Effector CD8-positive, alpha-beta T cell (primary cell): ENCODE data around the gene ADARB1.
A peak's percentile ranks its signal among the peaks of the same experiment; 100 is the strongest.
"Not testable (repeated sequence)": the region's sequence is repeated elsewhere in the genome, so short reads cannot be mapped to it uniquely, and the experiment has no call there.

Experiments
- DNase-seq: peaks from one replicate; lab custom pipeline; 2025; lab: John Stamatoyannopoulos, UW

Gene ADARB1

DNA sequence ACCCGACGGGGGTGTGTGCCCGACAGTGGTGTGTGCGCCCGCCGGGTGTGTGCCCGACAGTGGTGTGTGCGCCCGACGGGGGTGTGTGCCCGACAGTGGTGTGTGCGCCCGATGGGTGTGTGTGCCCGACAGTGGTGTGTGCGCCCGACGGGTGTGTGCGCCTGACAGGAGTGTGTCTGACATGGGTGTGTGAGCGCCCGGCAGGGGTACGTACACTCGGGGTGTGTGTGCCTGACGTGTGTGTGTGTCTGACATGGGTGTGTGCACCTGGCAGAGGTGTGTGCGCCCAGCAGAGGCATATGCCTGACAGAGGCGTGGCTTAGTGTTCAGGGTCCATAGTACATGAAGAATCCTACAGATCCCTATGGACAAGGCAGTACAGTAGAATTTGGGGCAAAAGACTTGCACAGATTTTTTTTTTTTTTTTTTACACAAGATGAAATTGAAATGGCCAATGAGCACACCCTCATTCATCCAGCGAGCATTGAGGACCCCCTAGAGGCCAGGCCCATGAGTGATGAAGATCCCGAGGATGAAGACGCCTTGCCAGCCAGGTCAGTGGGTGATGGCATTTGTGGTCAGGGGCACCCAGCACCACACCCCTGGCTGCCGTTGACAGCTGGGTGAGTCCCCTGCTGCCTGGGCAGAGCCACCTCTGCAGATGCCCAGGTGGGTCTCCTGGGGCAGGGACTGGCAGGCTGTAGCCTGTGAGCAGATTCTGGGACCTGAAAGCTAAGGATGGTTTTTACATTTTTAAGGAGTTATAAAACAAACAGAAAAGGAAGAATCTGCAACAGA is 60.1 kb downstream of the ADARB1 start:
- no peak for DNase-seq

DNA sequence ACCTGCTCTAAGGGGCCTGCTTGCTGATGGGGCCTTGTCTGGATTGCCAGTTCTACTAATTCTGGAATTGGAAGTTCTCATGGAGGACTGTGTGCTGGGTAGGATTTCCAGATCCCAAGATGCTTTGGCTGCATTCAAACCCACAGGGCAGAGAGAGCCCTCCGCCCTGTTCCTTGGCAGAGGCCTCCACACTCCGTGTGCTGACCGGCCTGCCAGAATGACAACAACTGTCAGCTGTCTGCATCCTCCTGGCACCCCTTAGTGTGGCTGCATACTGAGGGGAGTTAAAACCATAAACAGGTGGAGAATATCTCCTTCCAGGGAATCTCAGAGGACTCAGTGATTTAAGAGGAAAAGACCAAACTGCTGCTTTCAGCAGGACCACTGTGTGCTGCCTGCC is 60.7 kb downstream of the ADARB1 start:
- no peak for DNase-seq

DNA sequence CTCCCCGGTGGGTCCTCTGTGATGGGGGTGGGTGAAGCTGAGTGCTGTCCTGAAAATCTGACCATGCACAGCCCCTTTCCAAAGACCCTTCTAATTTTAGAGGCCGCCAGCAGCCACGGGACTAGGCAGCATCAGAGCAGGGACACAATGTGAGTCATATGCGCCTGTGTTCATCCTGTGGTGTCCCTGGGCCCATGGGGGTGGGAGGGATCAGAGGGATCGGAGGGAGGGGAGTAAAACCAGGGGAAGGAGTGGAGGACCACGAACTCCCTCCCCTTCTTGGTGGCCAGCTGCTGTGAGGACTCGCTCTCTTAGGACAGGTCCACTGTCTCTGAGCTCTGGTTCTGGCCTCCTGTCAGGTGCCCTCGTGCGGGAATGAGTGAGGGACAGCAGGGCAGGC is 61.5 kb downstream of the ADARB1 start:
- no peak for DNase-seq

DNA sequence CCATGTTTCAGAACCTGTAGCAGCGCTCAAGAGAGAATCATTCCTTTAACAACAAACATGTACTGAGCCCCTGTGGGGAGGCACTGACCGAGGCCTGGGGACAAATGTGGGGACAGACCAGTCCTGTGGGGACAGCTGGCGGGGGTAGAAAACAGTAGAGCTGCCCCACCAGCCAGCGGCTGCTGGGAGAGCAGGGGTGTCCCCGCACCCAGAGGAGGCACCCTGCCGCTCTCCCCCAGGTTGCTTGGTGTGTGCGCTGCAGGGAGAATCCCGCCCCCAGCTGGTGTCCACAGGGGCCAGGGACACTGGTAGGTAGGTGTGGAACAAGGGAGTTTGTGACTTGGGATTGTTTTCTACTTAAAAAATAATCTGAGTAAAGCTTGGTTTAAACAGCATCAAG is 62.1 kb downstream of the ADARB1 start:
- no peak for DNase-seq

DNA sequence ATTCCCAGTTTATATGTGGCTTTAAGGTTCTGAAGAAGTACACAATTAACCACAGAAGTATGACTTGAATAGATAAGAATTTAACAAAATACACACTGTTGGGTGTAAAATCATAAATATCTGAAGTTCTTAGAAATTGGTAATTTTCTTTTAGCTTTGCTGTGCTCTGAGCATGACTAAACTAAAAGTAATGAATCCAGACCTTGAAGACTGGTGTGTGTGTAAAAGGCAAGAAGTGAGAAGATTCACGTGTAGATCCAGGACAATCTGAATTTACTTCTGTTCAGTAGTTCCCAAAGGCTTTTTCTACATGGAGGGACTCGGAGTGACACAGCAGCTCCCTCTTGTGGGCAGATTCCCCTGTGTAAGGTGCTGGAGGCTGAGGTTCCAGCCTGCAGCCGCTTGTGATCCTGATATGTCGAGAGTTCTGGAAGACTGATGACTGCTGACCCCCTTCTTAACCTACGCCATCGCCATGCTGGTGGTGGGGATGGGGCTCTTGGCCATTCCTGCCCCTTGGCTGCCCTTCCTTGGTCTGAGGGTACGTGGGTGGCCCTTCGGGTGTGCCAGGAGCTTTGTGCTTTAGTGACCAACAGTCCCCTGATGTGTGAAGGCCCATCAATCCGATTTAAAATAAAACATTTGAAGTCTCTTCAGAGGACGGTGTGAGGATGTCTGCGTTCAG is 62.7 kb downstream of the ADARB1 start:
- DNase-seq, result peak; percentile 28

DNA sequence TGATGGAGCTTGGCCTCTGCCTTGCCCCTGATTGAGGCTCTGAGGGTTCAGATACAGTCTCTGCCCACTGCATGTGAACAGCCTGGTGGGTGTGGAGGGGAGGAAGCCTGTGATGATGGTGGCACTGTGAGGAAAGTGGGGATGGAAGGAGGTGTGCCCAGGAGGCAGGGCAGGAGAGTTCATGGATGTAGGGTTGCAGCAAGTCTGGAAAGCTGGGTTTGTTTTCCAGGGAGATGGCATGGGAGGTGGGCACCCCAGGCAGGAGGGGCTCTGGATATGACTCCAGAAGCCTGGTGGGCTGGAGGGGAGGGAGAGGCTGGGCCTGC is 63.2 kb downstream of the ADARB1 start:
- no peak for DNase-seq

DNA sequence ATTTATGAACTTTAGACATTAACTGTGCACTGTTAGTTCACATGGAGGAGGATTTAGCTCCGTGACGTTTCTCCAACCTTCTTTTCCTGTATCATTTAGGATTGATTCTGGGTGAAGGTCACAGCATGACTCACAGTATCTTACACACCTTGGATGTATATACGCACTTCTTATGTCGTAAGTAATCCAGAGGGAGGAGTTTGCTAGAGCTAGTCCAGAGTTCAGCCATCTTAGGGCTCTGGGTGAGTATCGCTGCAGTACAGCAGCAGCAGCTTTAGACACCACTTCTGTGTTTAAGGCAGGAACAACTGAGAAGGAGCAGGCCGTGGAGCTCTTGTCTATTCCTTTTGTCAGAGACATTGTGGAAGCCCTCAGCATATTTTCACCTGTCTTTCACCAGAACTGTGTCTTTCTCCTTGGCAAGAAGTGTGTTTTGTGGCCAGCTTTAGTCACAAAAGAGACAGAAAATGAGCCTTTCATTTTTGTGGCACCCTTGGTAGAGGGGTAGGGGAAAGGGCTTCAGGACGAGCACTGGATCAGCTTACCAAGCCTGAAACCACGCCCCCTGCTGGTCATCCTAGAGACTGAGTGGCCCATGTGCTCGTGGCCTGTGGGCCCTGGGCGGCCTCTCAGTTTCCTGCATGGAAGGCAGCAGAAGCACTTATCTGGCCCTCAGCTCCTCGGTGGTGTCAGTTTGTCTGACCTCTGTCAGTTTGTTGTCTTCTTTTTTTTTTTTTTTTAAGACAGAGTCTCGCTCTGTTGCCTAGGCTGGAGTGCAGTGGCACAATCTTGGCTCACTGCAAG is 64.0 kb downstream of the ADARB1 start:
- peak; percentile 57 for DNase-seq

DNA sequence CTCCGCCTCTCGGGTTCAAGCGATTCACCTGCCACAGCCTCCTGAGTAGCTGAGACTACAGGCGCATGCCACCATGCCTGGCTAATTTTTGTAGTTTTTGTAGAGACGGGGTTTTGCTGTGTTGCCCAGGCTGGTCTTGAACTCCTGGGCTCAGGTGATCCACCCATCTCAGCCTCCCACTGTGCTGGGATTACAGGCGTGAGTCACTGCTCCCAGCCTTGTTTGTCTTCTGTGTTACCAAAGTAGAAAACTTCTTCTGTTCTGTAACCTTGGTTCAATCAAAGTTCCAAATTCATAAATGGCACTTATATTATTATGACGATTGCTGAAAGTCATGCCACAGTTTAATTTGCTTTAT is 64.6 kb downstream of the ADARB1 start:
- DNase-seq, result not testable (repeated sequence)

DNA sequence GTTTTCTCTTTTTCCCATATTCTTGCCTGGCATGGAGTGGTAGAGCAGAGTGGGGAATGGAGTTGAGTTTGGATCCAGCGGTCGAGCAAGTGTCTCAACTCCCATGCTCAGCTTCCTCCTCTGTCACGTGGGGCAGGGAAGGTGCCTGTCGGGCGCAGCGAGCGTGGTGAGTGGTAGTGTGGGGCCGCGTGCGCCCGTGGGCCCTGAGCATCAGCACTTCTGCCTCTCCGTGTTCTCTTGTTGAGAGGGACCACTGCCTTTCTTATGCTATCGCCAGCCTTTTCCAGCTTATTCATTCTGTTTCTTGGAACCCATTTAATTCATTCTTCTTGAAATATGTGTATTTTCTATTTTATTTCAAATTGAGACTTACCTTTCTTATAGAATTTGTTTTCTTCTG is 65.1 kb downstream of the ADARB1 start:
- no peak for DNase-seq

DNA sequence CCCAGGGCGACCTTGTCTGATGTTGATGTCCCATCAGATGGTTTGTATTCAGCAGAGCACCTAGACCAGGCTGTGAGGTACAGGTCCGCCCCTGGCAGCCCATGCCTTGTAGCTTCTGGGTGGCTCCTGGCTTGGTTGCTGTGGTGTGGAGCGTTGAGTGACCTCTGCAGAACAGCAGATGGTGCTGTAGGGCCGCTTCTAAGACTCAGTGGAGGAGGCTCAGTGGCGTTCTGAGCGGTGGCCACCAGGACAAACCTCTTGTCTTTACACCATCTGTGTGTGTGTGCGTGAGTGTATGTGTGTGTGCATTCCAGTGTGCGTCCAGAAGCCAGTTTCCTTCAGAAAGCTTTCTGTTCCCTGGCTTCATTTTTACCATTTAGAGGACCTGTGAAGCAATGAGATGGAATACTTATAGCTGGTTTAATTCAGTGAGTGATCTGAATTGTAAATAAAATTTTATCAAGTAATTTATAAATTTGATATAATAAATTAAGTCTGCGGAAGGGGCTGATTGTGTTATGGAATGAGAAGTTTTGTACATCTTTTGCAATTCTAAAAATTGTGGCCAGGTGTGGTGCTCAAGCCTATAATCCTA is 66.1 kb downstream of the ADARB1 start:
- DNase-seq, result no peak

DNA sequence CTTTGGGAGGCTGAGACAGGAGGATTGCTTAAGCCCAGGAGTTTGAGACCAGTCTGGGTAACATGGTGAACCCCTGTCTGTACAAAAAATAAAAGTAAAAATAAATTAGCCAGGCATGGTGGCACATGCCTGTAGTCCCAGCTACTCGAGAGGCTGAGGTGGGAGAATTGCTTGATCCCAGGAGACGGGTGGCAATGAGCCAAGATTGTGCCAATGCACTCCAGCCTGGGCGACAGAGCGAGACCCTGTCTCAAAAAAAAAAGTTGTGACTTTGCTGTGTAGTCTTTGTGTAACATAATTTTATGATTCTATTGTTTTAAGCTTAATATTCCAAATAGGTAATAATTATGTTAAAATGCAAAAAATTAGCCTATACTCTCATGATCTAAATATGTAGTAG is 66.6 kb downstream of the ADARB1 start:
- DNase-seq, result not testable (repeated sequence)

DNA sequence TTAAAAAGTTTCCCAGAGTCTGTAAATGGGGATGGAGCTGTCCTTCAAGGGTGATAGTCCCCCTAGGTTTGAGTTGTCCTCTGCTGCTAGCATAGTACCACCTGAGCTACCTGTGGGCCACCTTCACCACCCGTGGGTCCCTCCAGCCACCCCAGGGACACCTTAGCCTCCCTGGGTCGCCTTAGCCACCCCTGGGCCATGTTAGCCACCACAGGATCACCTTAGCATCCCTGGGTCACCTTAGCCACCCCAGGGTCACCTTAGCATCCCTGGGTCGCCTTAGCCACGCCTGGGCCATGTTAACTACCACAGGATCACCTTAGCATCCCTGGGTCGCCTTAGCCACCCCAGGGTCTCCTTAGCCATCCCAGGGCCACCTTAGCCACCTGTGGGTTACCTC is 67.1 kb downstream of the ADARB1 start:
- no peak for DNase-seq

DNA sequence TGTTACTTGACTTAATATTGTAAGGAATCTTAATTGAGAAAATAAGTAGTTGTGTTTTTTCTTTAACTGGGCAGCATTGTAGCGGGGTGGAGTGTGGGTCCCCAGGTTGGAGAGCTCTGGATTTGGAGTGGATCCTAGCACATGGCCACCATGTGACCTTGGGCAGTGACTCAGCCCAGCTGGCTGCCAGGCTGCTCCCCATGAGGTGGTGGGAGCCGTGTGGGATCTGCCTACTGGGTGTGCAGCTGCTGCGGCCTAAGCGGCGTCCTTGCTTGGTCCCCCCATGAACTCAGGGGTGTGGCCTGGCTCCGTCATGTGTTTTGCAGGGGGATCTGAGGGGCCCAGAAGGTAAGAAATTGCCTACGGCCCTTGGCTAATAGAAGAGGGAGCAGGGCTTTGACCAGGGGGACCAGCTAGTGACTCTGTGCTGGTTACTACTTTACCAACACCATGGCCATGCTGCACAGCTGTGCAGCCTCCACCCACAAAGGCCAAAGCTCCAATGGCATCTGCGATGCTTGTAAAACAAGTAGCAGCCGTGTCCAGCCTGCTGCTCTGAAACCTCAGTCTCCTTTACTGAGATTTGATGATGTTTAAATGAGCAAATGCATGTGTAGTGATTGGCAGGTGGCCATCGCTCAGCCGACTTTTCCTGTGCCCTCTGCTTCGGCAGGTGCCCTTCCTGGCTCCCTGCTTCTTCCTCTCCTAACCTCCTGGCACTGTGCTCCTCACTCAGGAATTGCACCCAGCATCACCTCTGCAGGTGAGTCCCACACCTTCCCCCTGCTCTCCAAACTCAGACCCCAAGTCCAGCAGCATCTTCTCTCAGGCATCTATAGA is 68.3 kb downstream of the ADARB1 start:
- DNase-seq, result no peak

DNA sequence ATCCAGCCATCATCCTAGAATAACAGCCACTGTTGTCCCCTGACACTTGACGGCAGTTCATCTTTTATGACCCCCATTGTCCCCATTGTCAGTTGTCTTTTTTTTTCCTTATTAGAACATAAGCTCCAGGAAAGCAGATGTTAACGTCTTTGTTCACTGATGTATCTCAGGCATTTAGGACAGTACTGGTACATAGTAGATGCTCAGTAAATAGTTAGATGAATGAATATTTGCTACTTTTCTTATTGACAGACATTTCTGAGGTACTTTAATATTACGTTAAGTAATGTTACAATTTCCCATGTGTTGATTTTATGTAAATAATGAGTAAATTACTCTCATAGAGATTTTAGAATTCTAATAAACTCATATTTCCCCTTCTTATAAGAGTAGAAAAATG is 69.5 kb downstream of the ADARB1 start:
- DNase-seq, result no peak

DNA sequence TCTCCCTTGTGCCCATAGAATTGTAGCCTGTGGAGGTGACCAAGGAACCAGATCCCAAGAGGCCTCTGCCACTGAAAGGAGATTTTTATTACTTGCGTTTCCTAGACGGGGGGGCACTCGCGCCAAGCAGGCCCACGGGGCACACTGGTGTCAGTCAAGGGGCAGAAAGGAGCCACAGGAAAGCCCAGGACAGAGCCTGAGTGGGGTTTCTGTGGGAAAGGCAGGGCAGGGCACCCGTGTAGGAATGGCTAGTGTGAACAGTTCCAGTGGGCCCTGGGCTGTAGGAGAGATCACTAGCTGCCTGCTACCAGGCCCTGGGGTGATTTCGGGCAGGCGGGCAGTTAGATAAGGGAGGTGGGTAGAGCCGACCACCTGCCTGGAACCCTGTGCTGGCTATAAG is 70.8 kb downstream of the ADARB1 start:
- DNase-seq, result no peak

DNA sequence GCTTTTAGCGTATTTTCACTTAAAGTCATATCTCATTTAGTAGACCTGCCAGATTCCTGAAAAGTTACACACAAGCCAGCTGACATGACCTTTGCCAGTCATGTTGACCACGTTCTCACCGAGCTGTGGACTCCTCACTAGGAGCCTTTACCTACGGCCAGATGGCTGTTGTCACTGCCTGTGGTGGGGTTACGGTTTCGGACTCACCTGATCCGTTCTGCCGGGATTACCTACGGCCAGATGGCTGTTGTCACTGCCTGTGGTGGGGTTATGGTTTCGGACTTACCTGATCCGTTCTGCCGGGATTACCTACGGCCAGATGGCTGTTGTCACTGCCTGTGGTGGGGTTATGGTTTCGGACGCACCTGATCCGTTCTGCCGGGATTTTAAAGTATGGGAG is 71.5 kb downstream of the ADARB1 start:
- not testable (repeated sequence) for DNase-seq

DNA sequence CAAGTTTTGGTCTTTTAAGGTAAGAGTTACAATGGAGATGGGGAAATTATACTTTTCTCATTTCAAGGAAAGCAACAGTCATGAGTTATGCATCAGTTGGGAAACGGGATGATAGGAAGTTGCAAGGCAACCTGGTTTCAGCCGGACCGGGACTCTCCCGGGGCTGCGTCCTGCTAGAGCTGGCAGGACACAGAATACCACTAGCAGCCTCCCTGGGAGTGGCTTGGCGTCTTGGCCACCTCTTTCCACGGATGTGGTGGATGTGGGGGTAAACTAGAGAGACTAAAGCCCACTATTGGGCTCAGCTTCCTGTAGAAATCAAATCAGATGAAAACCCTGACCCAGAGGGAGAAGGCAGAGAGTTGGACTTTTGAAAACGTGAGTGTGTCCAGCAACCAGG is 71.9 kb downstream of the ADARB1 start:
- DNase-seq, result no peak

DNA sequence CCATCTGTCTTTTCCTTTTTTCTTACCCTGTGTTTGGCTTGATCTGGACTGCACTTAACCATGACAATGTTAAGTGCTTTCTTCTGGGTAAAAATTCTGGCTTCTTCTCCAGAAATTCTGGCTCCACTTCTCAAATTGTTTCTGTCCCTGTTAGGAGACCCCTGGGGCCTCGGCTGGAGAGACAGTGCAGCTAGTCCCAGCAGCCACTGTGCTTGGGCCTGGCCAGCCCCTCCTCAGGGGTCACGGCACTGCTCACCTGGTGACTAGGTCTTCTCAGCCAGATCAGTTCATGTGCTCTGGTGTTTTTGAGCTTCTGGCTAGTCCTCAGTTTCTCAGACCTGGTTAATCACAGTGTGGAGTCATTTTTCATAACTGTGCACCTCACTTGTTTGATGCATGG is 72.4 kb downstream of the ADARB1 start:
- DNase-seq, result no peak

DNA sequence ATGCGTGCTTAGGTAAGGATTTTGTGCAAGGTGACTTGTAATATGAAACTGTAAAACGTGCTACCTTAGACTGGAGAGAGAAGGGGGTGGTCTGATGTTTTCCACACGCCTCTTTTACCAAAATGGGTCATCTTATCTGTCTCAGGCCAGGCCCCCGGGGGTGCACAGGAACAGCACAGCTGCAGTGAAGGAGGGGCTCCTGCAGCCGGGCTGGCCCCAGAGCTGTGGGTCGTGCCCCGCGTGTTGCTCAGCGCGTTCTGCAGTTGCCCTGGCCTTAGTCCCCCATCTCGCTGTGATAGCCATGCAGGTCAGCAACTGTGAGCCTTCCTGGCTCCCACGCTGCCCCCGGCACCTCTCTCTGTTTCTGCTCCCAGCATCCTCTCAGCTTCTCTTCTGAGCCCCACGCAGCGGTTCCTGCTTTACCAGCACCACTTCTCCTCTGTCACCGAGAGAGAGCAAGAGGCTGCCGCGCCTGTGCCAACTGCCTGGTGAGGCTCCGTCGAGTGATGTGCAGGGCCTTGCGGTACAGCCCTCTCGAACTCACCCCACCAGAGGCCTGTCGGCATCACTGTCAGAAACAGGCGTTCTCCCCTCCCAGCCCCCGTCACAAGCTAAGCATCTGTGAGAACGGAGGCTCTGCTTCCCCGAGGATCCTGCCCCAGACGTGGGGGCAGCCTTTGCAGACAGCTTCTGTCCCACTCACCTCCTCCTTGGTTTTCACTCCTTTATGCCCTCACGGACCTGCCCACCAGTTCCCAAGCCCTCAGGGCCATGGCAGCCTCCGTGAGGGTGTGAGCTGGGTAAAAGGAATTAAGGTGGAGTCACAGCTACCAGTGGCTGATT is 73.3 kb downstream of the ADARB1 start:
- DNase-seq, result no peak

DNA sequence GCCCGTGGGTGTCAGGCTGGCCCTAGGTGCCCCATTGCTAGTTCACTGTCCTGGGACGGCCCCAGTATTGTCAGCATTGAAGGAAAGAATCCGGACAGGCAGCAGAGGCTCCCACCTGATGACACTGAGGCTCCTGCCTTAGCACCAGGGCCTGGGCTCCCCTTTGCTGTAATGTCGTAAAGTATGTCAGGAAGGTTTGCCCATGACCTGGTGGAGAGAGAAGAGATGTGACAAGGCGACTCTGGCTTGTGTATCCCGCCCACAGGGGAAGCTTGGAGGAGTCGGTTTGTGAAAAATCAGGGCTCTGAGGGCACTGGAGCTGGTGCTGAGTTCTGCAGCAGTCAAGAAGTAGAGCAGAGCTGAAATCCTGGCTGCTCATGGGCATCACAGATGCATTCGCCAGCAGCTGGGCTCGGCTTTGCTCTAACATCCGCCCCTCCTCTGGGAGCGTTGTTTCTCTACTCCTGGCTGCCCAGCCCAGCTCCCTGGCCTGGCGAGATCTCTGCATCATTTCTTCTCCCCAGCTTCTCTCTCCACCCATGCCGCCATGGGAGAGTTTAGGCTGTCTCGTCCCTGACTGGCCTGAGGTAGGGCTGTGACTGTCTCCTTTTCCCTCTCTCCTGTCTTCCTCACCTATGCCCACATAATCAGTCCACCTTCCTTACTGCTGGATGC is 74.1 kb downstream of the ADARB1 start:
- DNase-seq, result no peak
